Ectodermal cell (in vitro differentiated cells): ENCODE data around the gene WIPF3.

Experiments used
- H3K27ac ChIP-seq: 2 replicates; pipeline ENCODE4 v1.7.0; 2013; ENCODE audit warnings: mild to moderate bottlenecking, low read depth, low read length; ENCODE audit not compliant: insufficient read depth, poor library complexity, severe bottlenecking
- H3K27me3 ChIP-seq: 2 replicates; pipeline ENCODE4 v1.7.0; 2013; ENCODE audit warnings: mild to moderate bottlenecking, low read length; ENCODE audit not compliant: insufficient read depth, control insufficient read depth, poor library complexity, severe bottlenecking
- H3K36me3 ChIP-seq: one replicate; pipeline ENCODE4 v1.7.0; 2013; ENCODE audit warnings: low read length; ENCODE audit not compliant: control insufficient read depth, insufficient read depth
- H3K4me1 ChIP-seq: one replicate; pipeline ENCODE4 v1.7.0; 2013; ENCODE audit warnings: low read length; ENCODE audit not compliant: control insufficient read depth, insufficient read depth
- H3K4me3 ChIP-seq: 2 replicates; pipeline ENCODE4 v1.7.0; 2013; ENCODE audit warnings: low read depth, low read length, control low read depth; ENCODE audit not compliant: insufficient read depth
- H3K9me3 ChIP-seq: 2 replicates; pipeline ENCODE4 v1.7.0; 2013; ENCODE audit warnings: mild to moderate bottlenecking, low read length, moderate library complexity; ENCODE audit not compliant: control insufficient read depth
- WGBS, 2 experiments: methylation state at CpG; one replicate each; pipeline ENCODE4 v1.1.7; 2013; ENCODE audit warnings: missing lambda C conversion rate in 2 of 2; 5-methylcytosine and 5-hydroxymethylcytosine counted together

WIPF3 gene

DNA sequence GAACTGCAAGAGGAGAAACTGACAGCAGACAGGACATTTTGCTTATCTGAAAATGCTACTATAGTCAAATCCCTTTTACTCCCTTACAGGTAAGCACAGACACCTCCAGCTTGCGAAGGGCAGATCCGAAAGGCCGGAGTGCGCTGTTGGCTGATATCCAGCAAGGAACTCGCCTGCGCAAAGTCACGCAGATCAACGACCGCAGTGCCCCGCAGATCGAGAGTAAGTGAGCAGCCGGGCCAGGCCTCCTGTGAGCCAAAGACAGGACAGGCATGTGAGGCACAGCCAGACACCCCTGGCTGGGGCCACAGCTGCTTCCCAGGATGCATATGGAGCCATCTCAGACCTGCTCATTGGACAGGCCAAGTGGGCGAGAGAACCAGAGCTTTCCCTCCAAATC, 69.4 kb downstream of the WIPF3 start:
- 92 to 93% methylated on average over 13 of the region's 13 CpGs for WGBS, 2 experiments
- Histone ChIP-seq H3K36me3 (no peaks in the 10 kb centered on the region), H3K4me1 (no peaks in the 10 kb centered on the region), H3K9me3 (no peaks in the 10 kb centered on the region), H3K27me3 (no peaks in the 10 kb centered on the region), H3K27ac (no peak overlapping the region), H3K4me3 (no peak overlapping the region)

DNA sequence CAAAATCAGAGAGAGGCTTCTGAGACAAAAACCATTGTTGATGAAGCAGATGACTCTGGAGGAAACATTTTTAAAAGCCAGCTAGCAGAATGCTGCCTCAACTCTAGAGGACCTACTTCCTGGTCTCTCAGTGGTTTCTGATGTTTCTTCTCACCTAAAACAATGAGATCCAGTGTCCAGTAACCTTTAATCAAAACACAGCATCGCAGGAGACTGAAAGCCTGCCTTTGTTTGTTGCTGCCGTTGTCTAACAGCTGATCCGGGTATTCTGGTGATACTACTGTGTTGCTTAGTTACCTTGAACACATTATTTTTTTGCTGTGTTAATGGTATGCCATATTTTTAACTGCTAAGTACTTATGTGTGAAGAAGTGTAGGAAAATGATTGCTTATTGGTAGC, 70.9 kb downstream of the WIPF3 start:
- H3K4me3 ChIP-seq: no peak overlapping the region
- 95 to 100% methylated on average over 3 of the region's 3 CpGs for WGBS, 2 experiments
- H3K27ac ChIP-seq: no peak overlapping the region

DNA sequence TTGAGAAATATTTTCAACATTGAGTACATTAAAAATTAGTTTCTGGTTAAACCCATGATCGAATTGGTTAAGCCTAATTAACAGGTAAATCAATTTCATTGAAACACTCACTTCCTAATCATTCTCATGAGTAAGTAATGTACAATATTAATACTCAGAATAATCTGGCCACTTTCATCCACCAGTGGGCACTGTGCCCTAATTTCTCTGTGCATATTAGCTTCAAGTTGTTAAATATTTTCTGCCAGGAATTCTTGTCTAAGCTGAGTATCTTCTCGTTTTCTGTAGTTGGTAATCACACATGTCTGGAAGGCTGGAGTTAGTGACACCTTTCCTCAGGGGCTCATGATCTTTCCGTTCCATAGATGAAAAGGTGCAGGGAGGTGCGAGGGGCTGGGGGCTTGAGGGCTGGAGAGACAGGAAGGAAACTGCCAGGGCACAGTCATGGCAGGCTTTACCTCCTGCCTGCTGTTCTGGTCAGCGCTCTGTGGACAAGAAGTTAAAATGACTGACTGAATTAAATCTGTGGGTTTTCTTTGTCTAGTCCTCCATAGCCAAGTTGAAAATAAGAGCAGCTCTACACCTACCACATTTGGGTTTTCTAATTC, 71.9 kb downstream of the WIPF3 start:
- no peaks in the 10 kb centered on the region for H3K9me3 ChIP-seq
- H3K36me3 ChIP-seq: no peaks in the 10 kb centered on the region
- peaks cover 9% of the 10 kb centered on the region for H3K27me3 ChIP-seq
- no peak overlapping the region for H3K4me3 ChIP-seq
- H3K4me1 ChIP-seq: no peaks in the 10 kb centered on the region
- WGBS, 2 experiments: 92 to 93% methylated on average over 5 of the region's 5 CpGs
- no peak overlapping the region for H3K27ac ChIP-seq

More for the DNA sequence above, 70.9 kb downstream of the WIPF3 start:
- Histone ChIP-seq H3K36me3 (no peaks in the 10 kb centered on the region), H3K4me1 (no peaks in the 10 kb centered on the region), H3K9me3 (no peaks in the 10 kb centered on the region), H3K27me3 (peaks cover 2% of the 10 kb centered on the region)

DNA sequence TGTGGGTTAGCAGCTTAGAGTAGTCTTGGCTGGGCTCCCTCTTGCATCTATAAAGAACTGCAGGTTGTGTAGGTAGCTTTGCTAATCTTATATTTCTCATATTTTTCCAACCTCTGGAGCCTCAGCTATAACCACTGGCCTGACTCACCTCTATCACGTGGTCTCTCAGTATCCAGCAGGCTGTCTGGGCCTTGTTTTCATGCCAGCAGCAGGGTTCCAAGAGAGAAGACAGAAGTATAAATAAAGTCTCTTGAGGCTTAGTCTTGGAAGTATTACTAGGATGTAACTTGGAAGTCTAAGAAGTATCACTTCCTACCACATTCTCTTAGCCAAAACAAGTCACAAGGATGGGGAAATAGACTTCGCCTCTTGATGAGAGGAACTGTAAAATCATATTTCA, 73.3 kb downstream of the WIPF3 start:
- peaks cover 14% of the 10 kb centered on the region for H3K27me3 ChIP-seq
- H3K9me3 ChIP-seq: no peaks in the 10 kb centered on the region
- H3K36me3 ChIP-seq: no peaks in the 10 kb centered on the region
- 80 to 100% methylated on average over 2 of the region's 2 CpGs for WGBS, 2 experiments
- H3K4me3 ChIP-seq: no peak overlapping the region
- H3K4me1 ChIP-seq: no peaks in the 10 kb centered on the region
- no peak overlapping the region for H3K27ac ChIP-seq

DNA sequence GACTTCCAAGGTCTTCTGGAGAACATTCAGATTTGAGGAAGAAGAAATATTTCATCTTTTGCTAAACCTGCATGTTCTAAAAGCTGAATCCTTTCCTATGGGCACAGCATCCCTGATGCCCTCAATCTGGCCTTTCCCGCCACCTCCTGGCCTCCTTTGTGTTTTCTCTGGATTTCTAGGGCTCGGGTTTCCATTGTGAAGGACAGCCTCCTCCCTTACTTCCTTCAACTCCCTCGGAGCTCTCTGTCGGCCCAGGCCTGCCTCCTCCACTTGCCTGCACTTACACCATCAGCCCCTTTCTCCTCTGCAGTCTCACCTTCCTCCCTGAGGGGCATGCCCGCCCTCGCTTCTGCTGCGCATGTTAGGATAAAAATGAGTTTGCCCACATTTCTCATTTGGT, 75.4 kb downstream of the WIPF3 start:
- H3K27ac ChIP-seq: no peak overlapping the region
- no peak overlapping the region for H3K4me3 ChIP-seq
- no peaks in the 10 kb centered on the region for H3K4me1 ChIP-seq
- peaks cover 14% of the 10 kb centered on the region for H3K27me3 ChIP-seq
- WGBS, 2 experiments: 23 to 26% methylated on average over 7 of the region's 7 CpGs
- no peaks in the 10 kb centered on the region for H3K36me3 ChIP-seq
- no peaks in the 10 kb centered on the region for H3K9me3 ChIP-seq

DNA sequence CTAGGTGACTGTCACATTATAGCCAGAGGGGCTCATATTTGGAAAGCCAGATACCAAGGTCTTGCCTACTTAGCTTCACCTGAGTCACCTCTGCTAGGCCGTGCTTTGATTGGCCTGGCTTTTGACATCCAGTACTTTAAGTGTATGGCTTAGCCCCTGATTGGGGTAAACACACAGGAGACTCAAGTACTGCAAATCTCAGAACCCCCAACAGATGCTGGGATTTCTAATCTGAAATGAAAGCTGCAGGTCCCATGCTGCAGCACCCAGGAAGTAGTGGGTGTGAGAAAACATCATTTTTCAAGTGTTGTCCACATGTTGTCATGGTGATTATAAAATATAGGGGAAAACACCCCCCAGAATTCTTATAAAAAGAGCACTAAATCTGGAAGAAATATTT, 76.2 kb downstream of the WIPF3 start:
- H3K27ac ChIP-seq: no peak overlapping the region
- no peak overlapping the region for H3K4me3 ChIP-seq
- H3K27me3 ChIP-seq: peaks cover 14% of the 10 kb centered on the region
- no peaks in the 10 kb centered on the region for H3K36me3 ChIP-seq
- 93 to 94% methylated on average over 1 of the region's 1 CpG for WGBS, 2 experiments
- no peaks in the 10 kb centered on the region for H3K4me1 ChIP-seq
- no peaks in the 10 kb centered on the region for H3K9me3 ChIP-seq

DNA sequence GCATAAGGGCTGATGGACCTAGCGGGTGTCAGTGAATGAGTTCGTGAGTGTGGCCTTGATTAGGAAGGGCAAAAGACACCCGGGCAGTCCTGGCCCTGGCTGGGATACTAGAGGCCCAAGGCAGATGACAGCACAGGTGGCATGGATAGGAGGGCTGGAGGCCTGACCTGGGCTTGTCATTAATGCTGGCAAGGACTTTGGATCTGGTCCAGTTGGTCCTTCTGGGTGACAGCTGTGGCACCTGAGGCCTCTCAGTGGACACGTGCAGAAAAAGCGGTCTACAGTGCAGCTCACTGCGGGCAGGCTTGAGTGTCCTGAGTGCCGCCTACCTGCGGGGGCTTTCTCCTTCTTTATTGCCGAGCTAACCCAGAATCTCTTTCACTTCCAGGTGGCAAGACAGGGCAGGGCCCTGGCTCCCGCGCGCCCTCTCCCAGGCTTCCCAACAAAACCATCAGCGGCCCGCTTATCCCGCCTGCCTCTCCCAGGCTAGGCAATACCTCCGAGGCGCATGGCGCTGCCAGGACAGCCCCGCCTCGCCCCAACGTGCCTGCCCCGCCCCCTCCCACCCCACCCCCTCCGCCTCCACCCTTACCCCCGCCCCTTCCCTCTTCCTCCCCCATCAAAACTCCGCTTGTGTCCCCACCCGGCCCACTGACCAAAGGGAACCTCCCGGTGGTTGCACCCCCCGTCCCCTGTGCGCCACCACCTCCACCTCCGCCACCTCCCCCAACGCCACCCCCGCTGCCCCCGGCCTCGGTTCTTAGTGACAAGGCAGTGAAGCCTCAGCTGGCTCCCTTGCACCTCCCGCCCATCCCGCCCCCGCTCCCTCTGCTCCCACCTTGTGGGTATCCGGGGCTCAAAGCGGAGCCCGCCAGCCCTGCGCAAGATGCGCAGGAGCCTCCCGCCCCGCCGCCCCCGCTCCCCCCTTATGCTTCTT, 77.4 kb downstream of the WIPF3 start:
- Histone ChIP-seq H3K4me1 (no peaks in the 10 kb centered on the region), H3K4me3 (peak overlapping the region; percentile 39), H3K9me3 (no peaks in the 10 kb centered on the region), H3K36me3 (no peaks in the 10 kb centered on the region), H3K27ac (no peak overlapping the region), H3K27me3 (peaks cover 14% of the 10 kb centered on the region)
- 21 to 29% methylated on average over 36 to 39 of the region's 46 CpGs for WGBS, 2 experiments

DNA sequence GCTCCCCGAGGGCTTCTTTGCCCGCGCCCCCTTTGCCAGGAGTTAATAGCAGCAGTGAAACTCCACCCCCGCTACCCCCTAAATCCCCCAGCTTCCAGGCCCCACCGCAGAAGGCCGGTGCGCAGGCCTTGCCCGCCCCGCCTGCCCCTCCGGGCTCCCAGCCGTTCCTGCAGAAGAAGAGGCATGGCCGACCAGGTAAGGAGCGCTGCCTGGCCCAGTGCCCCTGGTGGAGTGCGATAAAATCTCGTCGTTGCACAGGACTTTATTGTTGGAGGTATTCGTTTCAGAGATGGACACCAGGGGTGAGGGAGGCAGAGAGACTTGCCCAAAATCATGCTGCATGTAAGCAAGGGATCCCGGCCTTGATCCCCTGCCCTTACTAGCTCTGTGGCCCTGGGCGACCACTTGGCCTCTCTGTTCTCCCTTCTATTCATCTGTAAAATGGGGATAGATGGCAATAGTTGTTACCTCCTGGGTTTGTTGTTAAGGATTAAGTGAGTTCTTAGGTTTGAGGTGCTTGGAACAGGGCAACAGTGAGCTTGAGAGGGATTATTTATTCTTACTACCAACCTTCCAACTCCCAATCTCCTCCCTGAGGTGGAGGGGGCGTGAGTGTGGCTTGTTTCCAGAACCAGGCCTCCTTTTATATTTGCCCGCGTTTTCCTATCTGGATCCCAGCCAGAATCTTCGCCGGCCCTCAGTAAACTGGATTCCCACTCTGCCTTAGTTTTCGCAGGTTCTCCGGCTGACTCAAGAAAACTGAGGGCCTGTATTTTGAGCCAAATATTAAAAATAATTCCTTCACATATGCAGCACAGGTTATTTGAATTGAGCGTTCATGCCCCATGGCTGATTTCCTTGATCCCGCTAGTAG, 78.3 kb downstream of the WIPF3 start:
- Histone ChIP-seq H3K4me1 (no peaks in the 10 kb centered on the region), H3K9me3 (no peaks in the 10 kb centered on the region), H3K36me3 (no peaks in the 10 kb centered on the region), H3K27ac (no peak overlapping the region), H3K4me3 (peak overlapping the region; percentile 39), H3K27me3 (peaks cover 14% of the 10 kb centered on the region)
- 44 to 45% methylated on average over 28 of the region's 28 CpGs for WGBS, 2 experiments

DNA sequence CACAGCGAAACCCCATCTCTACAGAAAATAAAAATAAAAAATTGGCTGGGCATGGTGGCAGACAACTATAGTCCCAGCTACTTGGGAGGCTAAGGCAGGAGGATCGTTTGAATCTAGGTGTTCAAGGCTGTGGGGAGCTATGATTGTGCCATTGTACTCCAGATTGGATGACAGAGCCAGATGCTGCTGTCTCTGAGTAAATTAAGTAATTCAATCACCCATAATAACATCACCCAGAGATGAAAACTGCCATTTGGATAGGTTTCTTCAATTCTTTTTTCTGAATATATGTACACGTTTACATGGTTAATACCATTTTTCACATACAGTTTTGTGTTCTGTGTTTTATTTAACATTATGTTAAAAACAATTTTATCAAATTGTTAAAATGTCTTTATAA, 79.3 kb downstream of the WIPF3 start:
- H3K27me3 ChIP-seq: peaks cover 14% of the 10 kb centered on the region
- H3K4me3 ChIP-seq: no peak overlapping the region
- no peaks in the 10 kb centered on the region for H3K36me3 ChIP-seq
- H3K9me3 ChIP-seq: no peaks in the 10 kb centered on the region
- H3K4me1 ChIP-seq: no peaks in the 10 kb centered on the region
- WGBS, 2 experiments: 83 to 91% methylated on average over 1 to 2 of the region's 3 CpGs
- no peak overlapping the region for H3K27ac ChIP-seq

DNA sequence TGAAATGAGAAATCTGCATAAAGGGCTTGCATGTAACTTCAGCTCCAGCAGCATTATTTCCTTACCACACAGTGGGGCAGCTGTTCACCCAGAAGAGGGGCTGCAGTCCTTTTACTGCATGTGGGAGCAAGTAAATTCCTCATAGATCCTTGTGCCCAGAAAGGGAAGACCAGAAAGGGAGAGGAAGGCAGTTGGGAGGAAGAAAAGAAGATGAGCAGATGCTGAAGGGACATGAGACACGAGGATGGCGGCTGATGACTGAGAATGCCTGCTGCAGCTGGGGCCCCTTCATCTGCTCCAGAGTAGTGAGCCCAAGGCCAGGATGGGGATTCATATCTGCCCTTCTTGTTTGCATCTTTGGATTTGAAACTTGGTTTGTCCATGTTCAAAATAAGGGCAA, 80.5 kb downstream of the WIPF3 start:
- H3K4me3 ChIP-seq: no peak overlapping the region
- H3K27ac ChIP-seq: no peak overlapping the region
- 87 to 99% methylated on average over 2 of the region's 2 CpGs for WGBS, 2 experiments
- no peaks in the 10 kb centered on the region for H3K36me3 ChIP-seq
- H3K4me1 ChIP-seq: no peaks in the 10 kb centered on the region
- no peaks in the 10 kb centered on the region for H3K9me3 ChIP-seq
- peaks cover 14% of the 10 kb centered on the region for H3K27me3 ChIP-seq
